GM19043 (cell line): ENCODE data around the gene CSGALNACT2.
"Not testable (repeated sequence)": the region's sequence is repeated elsewhere in the genome, so short reads cannot be mapped to it uniquely, and the experiment has no call there.

Experiments used
- ATAC-seq: cut with Tn5 transposase; IDR thresholded peaks from one replicate; pipeline ENCODE4 v1.9.1; 2021; ENCODE audit warnings: low read depth; ENCODE audit not compliant: unreplicated experiment

CSGALNACT2 gene

GRCh38 chr10:43136995-43137716, 1.1 kb upstream of the CSGALNACT2 start:
- no peak for ATAC-seq

DNA sequence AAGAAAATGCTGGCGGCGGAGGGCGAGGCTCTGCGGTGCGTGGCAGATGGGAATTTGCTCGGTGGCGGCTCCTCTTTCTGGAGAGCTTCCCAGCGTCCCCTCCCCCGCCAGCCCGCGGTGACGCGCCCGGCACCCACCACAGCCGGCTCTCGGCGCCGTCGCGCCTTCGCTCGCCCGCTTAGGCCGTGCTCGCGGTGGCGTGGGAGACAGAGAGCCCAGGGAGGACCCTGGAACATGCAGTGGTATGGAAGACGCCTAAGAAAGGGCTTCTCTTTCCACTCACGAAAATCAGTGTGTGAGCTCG, 576 bp upstream of the CSGALNACT2 start:
- ATAC-seq = no peak

DNA sequence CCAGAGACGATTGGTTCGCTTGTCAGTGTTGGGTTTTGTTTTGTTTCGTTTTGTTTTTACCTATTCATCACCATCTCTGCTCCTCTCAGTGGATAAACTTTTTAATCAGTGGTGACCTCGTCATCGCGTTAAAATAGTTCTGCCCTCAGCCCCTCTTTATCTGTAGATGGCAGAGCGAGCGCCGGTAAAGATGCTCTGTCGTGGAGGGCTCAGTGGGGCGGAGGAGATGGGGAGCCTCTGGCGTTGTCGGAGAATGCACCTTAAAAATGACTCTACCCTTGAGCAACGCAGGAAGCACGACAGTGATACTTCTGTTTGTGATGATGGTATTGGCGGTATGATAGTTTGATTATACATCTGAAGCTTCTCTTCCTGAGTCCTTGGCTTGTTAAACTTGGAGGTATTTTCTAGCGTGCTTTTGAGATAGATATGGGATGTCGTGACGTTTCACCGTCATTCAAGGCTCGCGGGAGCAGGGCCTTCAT, 554 bp downstream of the CSGALNACT2 start:
- peak; percentile 26 for ATAC-seq

- no peak for ATAC-seq
These were observed 3.2 kb downstream of the CSGALNACT2 start for GRCh38 chr10:43141421-43141820.

- no peak for ATAC-seq
These were observed 7.1 kb downstream of the CSGALNACT2 start for GRCh38 chr10:43145311-43145710.

DNA sequence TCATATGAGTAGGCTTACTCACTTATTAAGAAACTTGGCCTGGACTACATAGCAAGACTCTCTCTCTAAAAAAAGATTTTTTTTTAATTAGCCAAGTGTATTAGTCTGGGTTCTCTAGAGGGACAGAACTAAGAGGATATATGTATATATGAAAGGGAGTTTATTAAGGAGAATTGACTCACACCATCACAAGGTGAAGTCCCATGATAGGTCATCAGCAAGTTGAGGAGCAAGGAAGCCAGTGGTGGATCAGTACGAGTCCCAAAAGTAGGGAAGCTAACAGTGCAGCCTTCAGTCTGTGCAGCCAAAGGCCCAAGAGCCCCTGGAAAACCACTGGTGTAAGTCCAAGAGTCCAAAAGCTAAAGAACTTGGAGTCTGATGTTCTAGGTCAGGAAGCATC, 7.7 kb downstream of the CSGALNACT2 start:
- ATAC-seq = not testable (repeated sequence)

- no peak for ATAC-seq
These were observed 13.1 kb downstream of the CSGALNACT2 start for GRCh38 chr10:43151371-43151770.

- no peak for ATAC-seq
These were observed 15.7 kb downstream of the CSGALNACT2 start for GRCh38 chr10:43153901-43154300.

- ATAC-seq = no peak
These were observed 17.0 kb downstream of the CSGALNACT2 start for GRCh38 chr10:43155221-43155620.

- ATAC-seq = no peak
These were observed 17.5 kb downstream of the CSGALNACT2 start for GRCh38 chr10:43155741-43156140.

- ATAC-seq = no peak
These were observed 18.5 kb downstream of the CSGALNACT2 start for GRCh38 chr10:43156590-43157341.

GRCh38 chr10:43158636-43159035, 20.4 kb downstream of the CSGALNACT2 start:
- ATAC-seq = no peak

- peak; percentile 51 for ATAC-seq
These were observed 22.0 kb downstream of the CSGALNACT2 start for GRCh38 chr10:43160046-43160920.

DNA sequence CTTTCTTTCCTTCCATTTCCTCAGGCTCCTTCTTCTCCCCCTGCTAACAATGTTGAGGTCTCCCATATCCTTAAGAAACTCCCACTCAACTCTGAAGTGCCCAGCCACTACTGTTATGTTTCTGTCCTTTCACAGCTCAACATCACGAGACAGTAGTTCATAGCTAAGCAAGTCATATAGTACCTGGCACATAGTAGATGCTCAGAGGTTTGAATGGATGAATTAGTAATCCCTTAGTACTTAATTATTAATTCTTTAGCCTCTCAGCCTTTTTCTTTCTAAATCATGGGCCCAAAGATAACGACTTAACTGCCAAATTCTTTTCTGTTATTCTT, 22.6 kb downstream of the CSGALNACT2 start:
- ATAC-seq = peak; percentile 65

- ATAC-seq = no peak
These were observed 24.4 kb downstream of the CSGALNACT2 start for GRCh38 chr10:43162604-43163003.

DNA sequence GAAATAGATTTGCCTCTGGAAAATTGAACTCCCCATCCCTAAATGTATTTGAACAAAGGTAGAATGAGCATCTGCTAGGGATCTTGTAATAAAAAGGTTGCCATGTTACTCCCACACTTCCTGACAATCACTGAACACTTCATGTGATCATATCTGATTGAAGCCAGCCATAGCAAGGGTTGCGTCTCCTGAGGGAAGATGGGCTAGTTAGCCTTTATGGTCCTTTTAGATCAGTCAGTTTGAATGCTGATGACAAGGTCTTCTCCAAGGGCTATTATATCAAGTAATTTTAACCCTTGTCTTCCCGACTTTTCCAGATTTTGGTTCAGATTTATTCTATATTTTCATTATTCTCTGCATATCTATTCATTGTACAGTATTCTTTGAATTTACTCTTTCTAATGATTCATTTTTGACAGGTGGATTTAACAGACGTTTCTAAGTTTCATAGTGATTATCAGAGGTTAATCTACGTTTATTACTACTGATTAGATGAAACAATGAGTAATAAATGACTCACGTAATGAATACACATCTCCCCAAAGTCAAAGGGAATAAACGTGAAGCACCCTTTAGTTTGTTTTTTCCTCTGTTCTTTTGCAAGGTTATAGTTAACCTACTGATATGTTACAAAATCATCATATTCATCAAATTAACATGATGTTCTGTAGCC, 28.1 kb downstream of the CSGALNACT2 start:
- ATAC-seq = no peak

- peak; percentile 65 for ATAC-seq
These were observed 28.7 kb downstream of the CSGALNACT2 start for GRCh38 chr10:43166880-43167497.

DNA sequence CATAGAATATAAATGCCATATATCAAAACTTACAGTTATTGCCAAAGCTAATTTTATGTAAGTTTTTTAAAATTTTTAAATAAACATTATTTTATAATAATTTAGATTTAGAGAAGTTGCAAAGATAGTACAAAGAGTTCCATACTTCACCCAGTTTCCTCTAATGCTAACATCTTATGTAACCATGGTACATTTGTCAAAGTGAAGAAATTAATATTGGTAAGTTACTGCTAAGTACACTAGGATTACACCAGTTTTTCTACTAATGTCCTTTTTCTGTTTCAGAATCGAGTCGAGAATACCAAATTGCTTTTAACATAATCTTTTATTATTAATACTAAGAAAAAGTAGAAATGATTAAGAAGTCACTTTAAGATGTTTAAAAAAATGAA, 29.2 kb downstream of the CSGALNACT2 start:
- ATAC-seq = no peak

- no peak for ATAC-seq
These were observed 32.2 kb downstream of the CSGALNACT2 start for GRCh38 chr10:43170491-43170890.

- no peak for ATAC-seq
These were observed 34.4 kb downstream of the CSGALNACT2 start for GRCh38 chr10:43172645-43173044.
